Stimulated activated CD8-positive, alpha-beta memory T cell treated with anti-CD3 and anti-CD28 coated beads, Interleukin-15, amount 100 ng/mL, for 4 hours (primary cell): ENCODE measurements around the gene CRB2.
"Not testable (repeated sequence)": the region's sequence is repeated elsewhere in the genome, so short reads cannot be mapped to it uniquely, and the experiment has no call there.

Experiments used
- DNase-seq, 2 donors: peaks; one replicate each; pipeline ENCODE4 v3.0.0-alpha.2; 2020; ENCODE audit warnings: low read depth in 2 of 2

The CRB2 gene

DNA sequence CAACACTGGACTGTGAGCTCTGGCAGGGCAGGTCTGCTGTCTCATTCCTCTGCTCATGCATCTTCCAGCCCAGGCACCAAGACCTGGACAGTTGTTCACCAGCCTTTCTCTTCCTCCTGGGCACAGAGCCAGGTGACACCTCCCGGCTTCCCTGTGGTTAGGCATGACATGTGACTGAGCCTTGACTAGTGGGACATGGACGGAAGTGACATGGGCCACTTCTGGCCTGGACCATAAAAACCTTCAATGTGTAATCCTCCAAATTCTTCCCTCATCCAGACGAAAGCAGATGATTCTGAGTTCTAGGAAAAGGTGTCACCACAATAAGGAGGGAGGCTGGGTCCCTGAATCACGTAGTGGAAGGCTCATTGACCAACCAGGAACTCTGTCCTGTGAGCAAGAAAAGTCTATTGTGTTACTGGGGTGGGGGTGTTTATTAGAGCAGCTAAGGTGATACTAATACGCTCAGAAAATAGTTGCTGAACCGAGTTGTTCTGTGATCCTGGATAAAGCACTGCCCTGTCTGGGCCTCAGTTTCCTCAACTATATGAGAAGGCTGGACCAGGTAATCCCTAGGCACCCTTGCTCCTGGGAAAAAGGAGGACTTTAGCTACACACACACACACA is 26.6 kb upstream of the CRB2 start:
- DNase-seq: no peak

DNA sequence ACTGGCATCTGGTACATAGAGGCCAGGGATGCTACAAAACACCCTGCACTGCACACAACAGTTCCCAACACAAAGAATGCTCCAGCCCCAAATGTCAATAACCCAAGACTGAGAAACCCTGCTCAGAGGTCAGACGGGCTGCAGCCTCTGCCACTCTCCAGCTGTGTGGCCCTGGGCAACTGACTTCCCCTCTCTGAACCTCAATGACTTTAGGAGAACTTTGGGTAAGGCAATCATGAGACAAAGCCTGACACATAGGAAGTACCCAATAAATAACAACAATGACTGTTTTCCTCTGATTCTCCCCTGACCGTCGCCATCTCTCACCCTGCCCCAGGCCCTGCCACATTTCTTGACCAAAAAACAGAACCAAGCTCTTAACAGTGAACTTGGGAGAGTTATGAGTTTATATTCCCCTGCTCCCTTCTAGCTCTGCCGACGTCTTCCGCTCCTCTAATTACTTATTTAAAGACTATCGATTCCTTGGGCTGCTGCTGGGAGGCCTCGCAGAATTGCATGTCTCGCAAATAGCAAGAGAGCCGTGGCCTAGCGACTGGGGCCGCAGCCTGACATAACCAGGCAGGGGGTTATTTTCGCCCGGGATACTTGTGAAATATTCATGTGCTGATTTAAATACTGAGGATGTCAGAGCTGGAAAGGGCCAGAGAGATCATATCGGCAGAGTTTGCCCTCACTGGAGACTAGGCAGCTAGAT is 24.5 kb upstream of the CRB2 start:
- DNase-seq: no peak

DNA sequence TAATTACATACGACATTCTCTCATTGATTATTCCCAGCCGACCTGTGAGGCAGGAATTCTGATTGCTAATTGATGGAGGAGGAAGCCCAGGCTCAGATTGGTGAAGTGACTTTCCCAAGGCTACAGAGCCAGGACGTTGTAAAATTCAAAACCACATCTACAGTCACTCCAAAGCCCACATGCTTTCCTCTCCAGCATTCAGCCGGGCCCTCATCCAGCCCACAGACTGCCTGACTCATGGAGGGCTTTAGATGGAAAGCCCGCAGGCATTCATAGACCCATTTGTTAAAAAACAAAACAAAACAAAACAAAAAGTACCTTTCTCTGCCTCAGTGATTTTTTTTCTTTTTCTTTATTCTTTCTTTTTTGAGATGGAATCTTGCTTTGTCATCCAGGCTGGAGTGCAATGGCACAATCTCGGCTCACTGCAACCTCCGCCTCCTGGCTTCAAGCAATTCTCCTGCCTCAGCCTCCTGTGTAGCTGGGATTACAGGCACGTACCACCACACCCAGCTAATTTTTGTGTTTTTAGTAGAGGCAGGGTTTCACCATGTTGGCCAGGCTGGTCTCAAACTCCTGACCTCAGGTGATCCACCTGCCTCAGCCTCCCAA is 22.8 kb upstream of the CRB2 start:
- DNase-seq: not testable (repeated sequence)

DNA sequence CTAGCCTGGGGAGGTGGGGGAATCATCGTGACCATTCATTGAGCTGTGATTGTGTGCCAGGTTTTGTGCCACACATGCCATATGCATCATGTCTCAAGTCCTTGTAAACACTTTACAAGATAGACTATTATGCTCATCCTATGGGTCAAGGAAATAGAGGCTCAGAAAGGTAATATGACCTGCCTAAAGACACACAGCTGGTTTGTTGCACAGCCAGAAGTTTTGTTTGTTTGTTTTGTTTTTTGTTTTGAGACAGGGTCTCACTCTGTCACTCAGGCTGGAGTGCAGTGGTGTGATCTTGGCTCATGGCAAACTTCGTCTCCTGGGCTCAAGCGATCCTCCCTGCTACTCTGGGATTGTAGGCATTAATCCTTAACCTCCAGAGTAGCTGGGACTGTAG is 21.4 kb upstream of the CRB2 start:
- no peak for DNase-seq

DNA sequence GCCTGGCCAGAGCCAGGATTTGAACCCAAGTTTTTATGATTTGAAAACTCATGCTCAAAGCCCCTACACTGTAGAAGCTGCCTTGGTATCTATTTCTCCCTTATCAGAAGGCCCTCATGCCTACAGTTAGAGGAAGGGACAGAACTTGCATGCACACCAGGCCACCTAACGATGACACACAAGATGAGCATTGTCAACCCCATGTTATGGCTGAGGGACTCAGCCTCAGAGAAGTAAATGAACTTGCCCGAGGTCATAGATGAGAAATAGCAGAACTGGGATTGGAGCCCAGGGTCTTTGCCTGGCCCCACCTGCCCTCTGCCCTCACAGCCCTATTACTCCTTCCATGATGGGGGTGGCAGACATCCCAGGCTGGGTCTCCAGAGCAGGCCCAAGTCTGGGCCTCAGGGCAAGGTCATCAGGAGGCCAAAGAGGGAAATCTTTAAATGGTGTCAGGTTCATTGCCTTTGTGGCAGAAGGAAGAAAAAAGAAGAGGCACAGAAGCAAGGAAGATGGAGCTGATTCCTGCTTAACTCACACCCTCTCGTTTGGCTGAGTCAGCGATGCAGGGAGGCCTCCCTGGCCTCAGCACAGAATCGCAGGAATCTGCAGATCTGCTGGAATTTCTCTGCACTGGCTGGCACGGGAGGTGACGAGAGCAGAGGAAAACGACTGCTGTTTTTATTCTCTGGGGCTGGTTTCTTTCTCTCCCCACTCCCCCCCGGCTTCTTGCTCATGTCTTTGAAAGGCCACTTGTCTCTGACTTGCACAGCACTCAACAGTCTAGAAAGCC is 20.6 kb upstream of the CRB2 start:
- DNase-seq: no peak

DNA sequence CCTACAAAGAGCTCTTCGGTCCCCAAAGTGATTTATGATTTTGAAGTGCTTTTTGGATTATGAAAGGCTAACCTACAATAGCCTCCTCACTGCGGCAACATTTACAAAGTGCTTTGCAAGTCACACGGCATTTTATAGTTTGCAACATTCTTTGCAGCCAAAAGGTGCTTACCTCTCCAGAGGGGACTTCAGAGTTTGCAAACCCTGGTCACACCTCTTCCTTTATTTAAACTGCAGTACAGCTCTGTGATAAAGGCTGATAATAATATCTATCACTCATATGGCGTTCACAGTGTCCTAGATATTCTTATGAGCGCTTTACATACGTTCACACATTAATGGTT is 20.0 kb upstream of the CRB2 start:
- DNase-seq: no peak

DNA sequence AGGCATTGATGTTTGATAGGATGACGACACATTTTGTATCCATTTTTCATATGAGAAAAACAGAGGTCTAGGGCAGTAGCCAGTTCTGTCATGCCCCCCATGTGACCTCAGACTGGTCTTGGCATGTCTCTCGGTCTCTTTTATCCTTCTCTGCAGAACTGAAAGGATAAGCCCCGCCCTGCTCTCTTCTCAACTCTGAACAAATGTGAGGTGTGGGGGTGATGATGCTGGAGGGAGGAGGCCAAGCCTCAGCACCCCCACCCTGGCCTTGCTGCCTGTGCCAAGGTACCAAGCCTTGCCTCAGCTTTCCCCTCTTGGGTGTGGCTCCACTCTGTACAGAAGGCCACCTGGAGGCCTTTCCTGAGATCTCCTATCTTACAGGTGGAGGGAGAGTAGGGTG is 19.5 kb upstream of the CRB2 start:
- no peak for DNase-seq

DNA sequence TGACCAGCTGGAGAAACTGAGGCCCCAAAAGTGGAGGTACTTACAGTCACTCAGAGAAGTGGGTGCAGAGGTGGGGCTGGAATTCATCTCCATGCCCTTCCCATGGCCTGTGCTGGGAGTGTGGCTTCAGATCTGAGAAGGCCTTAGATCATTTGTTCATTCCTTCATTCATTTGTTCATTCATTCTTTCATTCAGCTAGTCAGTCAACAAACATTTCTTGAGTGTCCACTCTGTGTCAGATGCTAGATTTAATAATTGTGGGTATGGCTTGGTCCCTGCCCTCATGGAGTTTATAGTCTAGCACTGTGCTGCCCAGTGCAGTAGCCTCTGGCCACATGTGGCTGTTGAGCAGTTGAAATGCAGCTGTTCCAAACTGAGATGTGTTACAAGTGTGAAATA is 19.0 kb upstream of the CRB2 start:
- DNase-seq: no peak

DNA sequence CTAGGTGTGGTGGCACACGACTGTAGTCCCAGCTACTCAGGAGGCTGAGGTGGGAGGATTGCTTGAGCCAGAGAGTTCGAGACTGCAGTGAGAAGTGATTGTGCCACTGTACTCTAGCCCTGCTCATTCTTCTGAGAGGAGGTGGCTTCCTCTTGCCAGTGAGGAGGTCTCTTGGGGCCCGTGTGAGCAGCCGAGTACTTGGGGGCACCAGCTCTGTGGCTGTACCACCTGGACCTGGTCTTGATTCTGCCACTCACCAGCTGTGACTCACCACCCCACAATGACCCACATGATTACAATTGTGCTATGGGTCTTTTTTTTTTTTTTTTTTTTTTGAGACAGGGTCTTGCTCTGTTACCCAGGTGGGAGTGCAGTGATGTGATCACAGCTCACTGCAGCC is 18.0 kb upstream of the CRB2 start:
- no peak for DNase-seq

DNA sequence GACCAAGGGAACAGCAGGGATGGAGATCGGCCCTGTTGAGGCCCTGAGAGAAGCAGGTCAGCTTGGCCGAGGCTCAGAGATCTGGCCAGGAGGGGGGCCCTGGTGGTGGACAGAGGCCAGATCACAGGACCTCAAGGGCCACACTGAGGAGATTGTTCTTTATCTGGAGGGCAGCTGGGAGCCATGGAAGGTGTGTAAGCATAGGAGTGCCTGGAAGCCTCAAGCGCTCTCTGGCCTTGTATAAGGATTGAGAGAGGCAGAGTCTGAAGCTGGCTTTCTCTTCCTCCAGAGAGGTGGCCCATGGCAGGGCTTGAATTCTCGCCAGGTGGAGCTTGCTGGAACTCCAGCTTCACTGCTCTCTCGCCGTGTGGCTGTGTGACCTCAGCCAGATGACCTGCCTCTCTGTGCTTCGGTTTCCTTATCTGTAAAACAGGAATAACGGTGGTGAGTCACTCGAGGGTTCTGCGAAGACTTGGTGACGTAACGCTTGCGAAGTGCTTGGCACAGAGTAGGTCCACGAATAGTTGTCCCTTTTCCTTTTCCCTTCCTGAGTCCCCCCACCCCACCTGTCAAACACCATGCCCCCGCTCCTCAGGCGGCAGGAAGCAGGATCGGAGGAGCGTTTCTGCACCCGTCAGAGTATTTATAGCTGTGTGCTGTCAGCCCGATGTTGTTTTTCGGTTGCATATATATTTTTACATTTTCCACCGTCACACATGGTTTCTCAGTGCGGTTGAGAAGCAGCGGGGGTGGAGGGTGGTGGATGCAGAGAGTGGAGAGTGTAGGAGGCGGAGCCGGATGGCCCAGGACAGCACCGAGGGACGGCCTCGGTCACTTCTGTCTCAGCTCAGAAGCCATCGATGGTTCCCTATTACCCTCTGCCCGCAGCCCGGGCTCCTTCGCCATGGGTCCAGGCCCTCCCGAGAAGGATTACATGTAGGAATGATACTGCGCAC is 17.0 kb upstream of the CRB2 start:
- peak; percentile 36 to 48 for DNase-seq

DNA sequence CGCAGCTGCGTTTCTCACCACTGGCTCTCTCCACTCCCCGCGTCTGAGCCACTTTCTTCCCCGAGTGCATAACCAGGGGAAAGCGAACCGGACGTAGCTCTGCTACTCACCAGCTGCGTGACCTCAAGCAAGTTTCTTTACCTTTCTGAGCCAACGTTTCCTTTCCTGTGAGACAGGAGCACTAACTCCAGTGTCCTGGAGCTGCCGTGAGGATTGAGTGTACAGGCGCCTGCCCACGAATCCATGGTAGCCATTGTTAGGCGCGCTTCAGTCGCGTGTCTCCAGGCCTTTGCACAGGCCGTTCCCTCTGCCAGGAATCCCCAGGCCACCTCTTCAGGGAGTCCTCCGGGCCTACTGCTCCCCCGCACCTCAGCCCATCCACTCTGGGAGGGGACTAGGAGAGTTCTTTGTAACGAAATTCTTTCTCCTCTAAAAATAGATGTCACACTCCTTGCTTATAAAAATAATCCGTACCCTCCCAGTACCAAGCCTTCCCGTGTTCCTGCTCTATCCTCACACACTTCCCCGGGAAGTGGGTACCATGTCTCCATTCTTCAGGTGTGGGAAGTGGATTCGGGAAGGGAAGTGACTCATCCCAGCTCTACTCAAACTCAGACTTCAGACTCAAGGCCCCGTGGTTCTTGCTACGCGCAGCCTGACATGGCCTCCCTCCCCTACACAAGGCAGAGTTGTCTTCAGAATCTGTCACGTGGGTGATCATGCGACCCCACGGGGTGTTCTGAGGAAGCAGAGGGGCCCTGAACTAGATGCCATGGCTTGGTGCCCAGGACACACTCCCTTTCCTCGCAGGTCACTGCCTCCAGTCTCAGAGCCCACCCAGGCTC is 16.1 kb upstream of the CRB2 start:
- peak in 1 of 2 donors; percentile 23 for DNase-seq

DNA sequence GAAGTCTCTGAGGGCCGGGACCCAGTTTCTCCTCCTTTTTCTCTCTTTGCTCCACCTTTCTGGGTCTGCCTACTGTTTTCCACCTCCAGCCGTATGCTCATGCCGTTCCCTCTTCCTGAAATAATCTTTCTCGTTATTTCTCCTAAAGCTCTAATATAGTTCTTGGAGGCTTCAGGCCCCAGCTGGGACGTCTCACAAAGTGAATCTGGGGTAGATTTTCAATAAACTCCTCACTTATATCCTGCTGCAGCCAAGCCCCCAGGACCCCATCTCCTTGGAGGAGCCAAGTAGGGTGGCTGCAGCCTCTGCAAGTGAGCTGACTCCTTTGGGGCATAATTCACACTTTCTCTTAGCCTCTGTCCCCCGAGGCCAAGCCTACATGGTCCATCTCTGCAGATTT is 14.2 kb upstream of the CRB2 start:
- DNase-seq: no peak

DNA sequence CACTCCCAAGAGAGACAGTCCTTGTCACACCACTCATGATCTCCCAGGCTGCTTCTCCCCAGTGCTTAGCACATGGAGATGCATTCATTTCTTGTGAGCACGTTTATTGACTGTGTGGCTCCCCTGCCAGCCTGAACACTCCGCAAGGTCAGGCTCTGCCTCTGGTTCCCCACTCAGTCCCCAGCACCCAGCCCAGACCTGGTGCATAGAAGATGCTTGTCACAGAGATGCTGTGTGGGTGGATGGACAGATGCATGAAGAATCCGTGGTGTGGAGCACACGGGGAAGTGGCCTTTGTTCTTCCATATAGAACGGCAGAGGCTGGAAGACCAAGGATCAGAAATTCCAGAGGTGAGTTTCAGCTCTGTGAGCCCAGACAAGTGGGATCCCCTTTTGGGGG is 13.8 kb upstream of the CRB2 start:
- no peak for DNase-seq

DNA sequence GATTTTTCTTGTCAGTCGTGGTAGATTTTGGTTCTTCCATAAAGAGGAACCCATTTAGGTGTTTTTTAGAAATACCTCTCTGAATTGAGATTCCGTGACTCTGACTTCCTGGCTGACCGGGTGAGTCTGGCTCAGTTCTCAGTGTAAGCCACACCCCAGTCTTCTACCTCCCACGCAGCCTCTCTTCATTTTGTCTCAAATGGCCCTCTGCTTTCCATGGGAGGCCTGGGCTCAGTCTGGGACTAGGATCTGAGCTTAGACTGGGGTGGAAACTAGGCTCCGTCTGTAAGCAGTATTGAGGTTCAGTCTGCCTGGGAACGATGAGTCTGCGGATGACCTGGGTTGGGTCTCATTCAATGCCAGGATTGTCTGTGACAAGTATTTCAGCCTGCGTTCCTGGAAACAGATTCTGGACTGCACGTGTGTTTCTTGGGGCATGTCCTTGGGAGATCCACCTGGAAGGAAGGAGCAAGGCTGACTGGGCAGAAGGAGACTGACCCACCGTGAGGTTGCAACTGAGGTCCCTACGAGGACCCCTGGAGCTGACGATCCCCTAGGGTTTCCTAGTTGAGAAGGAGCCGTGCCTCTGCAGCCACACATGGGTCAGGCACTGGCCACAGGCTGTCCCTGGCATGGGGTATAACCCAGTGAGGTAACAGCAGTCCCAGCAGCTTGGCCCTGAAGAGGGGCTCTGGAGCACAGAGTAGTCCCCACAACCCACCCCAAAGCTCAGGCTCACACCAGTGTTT is 12.4 kb upstream of the CRB2 start:
- DNase-seq: no peak

DNA sequence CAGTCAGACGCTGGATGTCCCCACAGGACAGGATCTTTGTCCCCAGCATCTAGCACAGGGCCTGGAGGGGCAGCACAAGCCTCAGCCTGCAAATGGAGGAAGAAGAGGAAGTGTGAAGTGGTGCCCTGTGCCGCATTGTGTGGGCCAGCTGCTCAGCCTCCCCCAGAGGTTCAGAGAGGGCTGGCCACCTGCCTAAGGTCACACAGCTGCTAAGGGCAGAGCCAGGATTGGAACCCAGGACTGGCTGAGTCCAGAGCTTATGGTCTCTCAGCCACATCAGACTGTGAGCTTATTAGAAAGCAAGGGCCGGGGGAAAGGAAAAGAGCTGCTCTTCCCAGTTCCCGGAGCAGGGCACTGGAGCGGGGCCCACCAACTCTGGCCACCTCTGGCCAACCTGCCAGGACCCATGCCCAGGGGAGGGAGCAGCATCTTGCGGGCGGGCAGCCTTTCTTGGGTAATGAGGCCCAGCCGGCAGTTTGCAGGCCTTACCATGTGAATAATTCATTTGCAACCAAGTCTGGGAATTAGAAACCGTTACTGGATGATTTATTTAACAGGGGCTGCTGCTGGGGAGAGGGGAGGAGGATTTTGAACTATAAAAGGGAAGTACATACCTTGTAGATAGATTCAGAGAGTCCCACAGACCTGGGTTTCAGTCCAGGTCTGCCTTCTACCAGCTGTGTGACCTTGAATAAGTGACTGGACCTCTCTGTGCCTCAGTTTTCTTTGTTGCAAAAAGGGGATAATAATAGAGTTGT is 11.6 kb upstream of the CRB2 start:
- no peak for DNase-seq

DNA sequence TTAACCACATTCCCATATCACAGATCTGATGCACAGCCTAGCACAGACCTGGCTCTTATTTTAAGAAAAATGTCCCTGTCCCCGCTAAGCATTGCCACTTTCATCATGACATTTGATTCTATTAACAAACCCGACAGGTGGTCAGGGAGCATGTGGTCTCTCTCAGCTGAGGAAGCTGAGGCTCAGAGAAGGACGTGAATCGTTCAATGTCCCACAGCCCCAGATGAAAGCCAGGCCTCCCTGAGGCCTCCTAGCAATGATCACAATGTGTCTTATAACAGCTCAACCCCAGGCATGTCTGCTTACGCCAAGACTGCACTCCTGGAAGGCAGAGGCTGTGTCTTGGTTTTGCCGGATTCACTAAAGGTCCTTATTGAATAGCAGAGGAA is 10.4 kb upstream of the CRB2 start:
- no peak for DNase-seq

DNA sequence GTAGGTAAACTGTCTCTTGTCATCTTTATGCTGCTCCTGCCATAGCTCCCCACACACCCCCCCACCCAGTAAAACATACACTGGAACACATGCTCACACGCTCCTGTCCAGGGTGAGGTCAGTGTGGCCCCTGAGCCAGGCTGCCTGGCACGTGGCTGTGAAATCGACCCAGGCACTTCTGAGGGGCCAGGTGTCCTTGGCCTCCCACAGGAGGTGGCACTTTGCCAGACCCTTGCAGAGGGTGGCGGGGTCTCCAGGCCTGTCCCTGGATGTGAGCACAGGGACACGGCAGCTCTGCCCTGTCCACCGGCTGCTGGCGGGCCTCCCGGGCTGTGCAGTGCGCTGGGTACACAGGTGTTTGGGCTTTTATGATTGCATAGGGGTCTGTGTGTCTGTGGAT is 10.0 kb upstream of the CRB2 start:
- no peak for DNase-seq

DNA sequence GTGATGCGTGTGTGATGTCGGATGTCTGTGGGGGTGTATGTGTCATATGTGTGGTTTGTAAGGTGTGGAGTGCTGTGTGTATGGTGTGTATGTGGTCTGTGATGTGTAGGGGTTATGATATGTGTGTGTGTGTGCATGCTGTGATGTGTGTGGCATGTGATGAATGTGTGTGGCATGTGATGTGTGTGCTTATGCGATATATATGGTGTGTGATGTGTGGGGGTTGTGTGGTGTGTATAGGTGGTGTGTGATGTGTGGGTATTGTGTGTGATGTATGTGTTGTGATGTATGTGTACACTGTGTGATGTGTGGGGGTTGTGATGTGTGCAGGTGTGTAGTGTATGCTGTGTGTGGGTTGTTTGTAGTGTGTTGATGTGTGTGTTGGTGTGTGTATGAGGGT is 9.2 kb upstream of the CRB2 start:
- DNase-seq: no peak
